Uterus (tissue), 4 donors: ENCODE data around the gene APOL5. TPM values are rescaled to one million over a fixed set of nuclear protein-coding genes. Genes with fewer than 3 reads are reported as not detected.

ENCODE experiments used
- DNase-seq, 2 donors: peaks; one replicate each; pipeline ENCODE4 v3.0.0-alpha.2; 2019 to 2020
- H3K27ac ChIP-seq, 2 donors: fragments of 200-600 bp; sonication (generic); 1 replicate in 1 of 2; 2 replicates in 1 of 2; pipeline ENCODE4 v1.5.1; 2016 to 2018
- H3K27me3 ChIP-seq, 2 donors: fragments of 200-600 bp; sonication (generic); one replicate each; pipeline ENCODE4 v1.5.1; 2018 to 2019; ENCODE audit warnings: control low read depth in 1 of 2
- H3K36me3 ChIP-seq, 2 donors: fragments of 200-600 bp; sonication (generic); one replicate each; pipeline ENCODE4 v1.5.1; 2019; ENCODE audit warnings: control low read depth in 1 of 2
- H3K4me1 ChIP-seq, 2 donors: fragments of 200-600 bp; sonication (generic); one replicate each; pipeline ENCODE4 v1.5.1; 2018 to 2019; ENCODE audit warnings: control low read depth in 1 of 2
- H3K4me3 ChIP-seq, 2 donors: fragments of 200-600 bp; sonication (generic); 1 replicate in 1 of 2; 2 replicates in 1 of 2; pipeline ENCODE4 v1.5.1; 2018 to 2019; ENCODE audit warnings: mild to moderate bottlenecking in 1 of 2
- H3K9me3 ChIP-seq, 2 donors: fragments of 200-600 bp; sonication (generic); one replicate each; pipeline ENCODE4 v1.5.1; 2019; ENCODE audit warnings: control low read depth in 1 of 2
- CTCF ChIP-seq, 4 experiments: fragments of 200-600 bp in 2 of 4; fragments of 450-650 bp in 2 of 4; sonication (generic) in 2 of 4; IDR thresholded peaks; one replicate each; pipeline ENCODE4 v1.5.1; 2016 to 2019; ENCODE audit warnings: antibody characterized with exemption in 4 of 4, mild to moderate bottlenecking in 2 of 4, moderate library complexity in 1 of 4
- POLR2A ChIP-seq, 2 donors: fragments of 450-650 bp; IDR thresholded peaks; one replicate each; pipeline ENCODE4 v1.6.1; 2016; ENCODE audit warnings: antibody characterized with exemption in 2 of 2, mild to moderate bottlenecking in 1 of 2, moderate library complexity in 1 of 2
- intact Hi-C: fragments of 100-400 bp; cut with DNase I; formaldehyde crosslinking; loops from one replicate; pipeline ENCODE4 v1.15.1; 2023; ENCODE audit warnings: low total_unique reads
- total RNA-seq, 4 donors: library from RNA; depleted of rRNA in 3 of 4; stranded (reverse); fragments of >200 nt in 3 of 4; gene quantifications; one replicate each; pipeline versions ENCODE4 v1.1.0 to v1.2.4, GENCODE V29; 2014 to 2023
- donor health status: DM: yes; HTN: yes; CAD: no.

Gene APOL5
- total RNA-seq, 4 donors from 2014 or later = not detected

GRCh38 chr22:35749808-35750207 lies 32.1 kb downstream of the APOL5 start:
- Histone ChIP-seq H3K9me3 (no peaks in the 10 kb centered on the region), H3K27ac (no peak overlapping the region), H3K36me3 (no peaks in the 10 kb centered on the region), H3K27me3 (no peaks in the 10 kb centered on the region), H3K4me3 (no peak overlapping the region), H3K4me1 (peaks cover 0 to 3% of the 10 kb centered on the region in 2 donors)
- intact Hi-C loops = no loop called here
- no peak for TF ChIP-seq CTCF (IDR thresholded peaks at IDR 0.05)
- no peak for TF ChIP-seq POLR2A (IDR thresholded peaks at IDR 0.05)
- no peak for DNase-seq

GRCh38 chr22:35752006-35752862 lies 34.6 kb downstream of the APOL5 start:
- H3K4me3 ChIP-seq = no peak overlapping the region
- no peaks in the 10 kb centered on the region for H3K9me3 ChIP-seq
- no peaks in the 10 kb centered on the region for H3K27me3 ChIP-seq
- H3K27ac ChIP-seq = peak overlapping the region in 1 of 2 donors; percentile 27
- DNase-seq = no peak
- TF ChIP-seq CTCF (IDR thresholded peaks at IDR 0.05) = no peak
- TF ChIP-seq POLR2A (IDR thresholded peaks at IDR 0.05) = no peak
- no peaks in the 10 kb centered on the region for H3K36me3 ChIP-seq
- intact Hi-C loops = no loop called here
- peaks cover 0 to 3% of the 10 kb centered on the region in 2 donors for H3K4me1 ChIP-seq

GRCh38 chr22:35752863-35753189 lies 35.2 kb downstream of the APOL5 start:
- peak overlapping the region in 1 of 2 donors; percentile 27 for H3K27ac ChIP-seq
- no peaks in the 10 kb centered on the region for H3K36me3 ChIP-seq
- peaks cover 0 to 3% of the 10 kb centered on the region in 2 donors for H3K4me1 ChIP-seq
- no peaks in the 10 kb centered on the region for H3K9me3 ChIP-seq
- intact Hi-C loops = no loop called here
- TF ChIP-seq POLR2A (IDR thresholded peaks at IDR 0.05) = no peak
- no peak for TF ChIP-seq CTCF (IDR thresholded peaks at IDR 0.05)
- no peak overlapping the region for H3K4me3 ChIP-seq
- no peaks in the 10 kb centered on the region for H3K27me3 ChIP-seq
- no peak for DNase-seq

- H3K4me3 ChIP-seq = no peak overlapping the region
- peaks cover 0 to 3% of the 10 kb centered on the region in 2 donors for H3K4me1 ChIP-seq
- no peaks in the 10 kb centered on the region for H3K36me3 ChIP-seq
- H3K27ac ChIP-seq = no peak overlapping the region
- no peak for TF ChIP-seq POLR2A (IDR thresholded peaks at IDR 0.05)
- no peak for DNase-seq
- H3K27me3 ChIP-seq = no peaks in the 10 kb centered on the region
- intact Hi-C loops = no loop called here
- no peaks in the 10 kb centered on the region for H3K9me3 ChIP-seq
These were observed 37.1 kb downstream of the APOL5 start for GRCh38 chr22:35754761-35755160.

GRCh38 chr22:35756722-35757121 lies 39.0 kb downstream of the APOL5 start:
- H3K27me3 ChIP-seq = no peaks in the 10 kb centered on the region
- H3K4me3 ChIP-seq = no peak overlapping the region
- intact Hi-C loops = no loop called here
- no peaks in the 10 kb centered on the region for H3K9me3 ChIP-seq
- TF ChIP-seq CTCF (IDR thresholded peaks at IDR 0.05) (no peak), POLR2A (IDR thresholded peaks at IDR 0.05) (no peak)
- no peaks in the 10 kb centered on the region for H3K36me3 ChIP-seq
- no peak overlapping the region for H3K27ac ChIP-seq
- no peak for DNase-seq
- peaks cover 0 to 3% of the 10 kb centered on the region in 2 donors for H3K4me1 ChIP-seq
